Ishikawa (cell line): ENCODE measurements around the gene LTB4R2.

ENCODE experiments used
- CEBPB ChIP-seq: IDR thresholded peaks from 2 replicates; pipeline ENCODE4 v1.6.1; 2012
- EGR1 ChIP-seq: IDR thresholded peaks from 2 replicates; pipeline ENCODE4 v1.6.1; 2012
- EP300 ChIP-seq: IDR thresholded peaks from 2 replicates; pipeline ENCODE4 v1.6.1; 2012; ENCODE audit warnings: borderline replicate concordance
- NFIC ChIP-seq: IDR thresholded peaks from 2 replicates; pipeline ENCODE4 v1.6.1; 2012
- RAD21 ChIP-seq: IDR thresholded peaks from 2 replicates; pipeline ENCODE4 v1.6.1; 2012; ENCODE audit warnings: low read depth
- TAF1 ChIP-seq: IDR thresholded peaks from 2 replicates; pipeline ENCODE4 v1.6.1; 2012; ENCODE audit warnings: low read depth, mild to moderate bottlenecking
- YY1 ChIP-seq: IDR thresholded peaks from 2 replicates; pipeline ENCODE4 v1.6.1; 2012; ENCODE audit warnings: low read depth
- TF ChIP-seq, protein P1 (sequence below): IDR thresholded peaks from 2 replicates; pipeline ENCODE4 v1.6.1; 2012
- TF ChIP-seq, protein P2 (sequence below): IDR thresholded peaks from 2 replicates; pipeline ENCODE4 v1.6.1; 2012

DNA sequence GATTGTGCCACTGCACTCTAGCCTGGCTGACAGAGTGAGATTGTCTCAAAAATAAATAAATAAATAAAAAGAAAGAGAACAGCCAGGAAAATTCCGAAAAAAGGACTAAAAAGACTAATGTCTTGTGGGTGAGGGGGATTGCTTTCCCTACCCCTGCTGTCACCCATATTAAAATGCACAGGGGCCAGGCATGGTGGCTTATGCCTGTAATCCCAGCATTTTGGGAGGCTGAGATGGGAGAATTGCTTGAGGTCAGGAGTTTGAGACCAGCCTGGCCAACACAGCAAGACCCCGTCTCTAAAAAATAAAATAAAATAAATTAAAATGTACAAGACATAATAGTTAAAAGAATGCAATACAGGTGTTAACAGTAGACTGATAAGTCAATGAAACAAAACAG, 16.4 kb upstream of the LTB4R2 start:
- TF ChIP-seq EP300 (no peak), EGR1 (no peak), RAD21 (no peak), CEBPB (no peak), YY1 (no peak), NFIC (no peak), TAF1 (no peak)
- TF ChIP-seq, protein P1, sequence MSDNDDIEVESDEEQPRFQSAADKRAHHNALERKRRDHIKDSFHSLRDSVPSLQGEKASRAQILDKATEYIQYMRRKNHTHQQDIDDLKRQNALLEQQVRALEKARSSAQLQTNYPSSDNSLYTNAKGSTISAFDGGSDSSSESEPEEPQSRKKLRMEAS: no peak
- TF ChIP-seq, protein P2, sequence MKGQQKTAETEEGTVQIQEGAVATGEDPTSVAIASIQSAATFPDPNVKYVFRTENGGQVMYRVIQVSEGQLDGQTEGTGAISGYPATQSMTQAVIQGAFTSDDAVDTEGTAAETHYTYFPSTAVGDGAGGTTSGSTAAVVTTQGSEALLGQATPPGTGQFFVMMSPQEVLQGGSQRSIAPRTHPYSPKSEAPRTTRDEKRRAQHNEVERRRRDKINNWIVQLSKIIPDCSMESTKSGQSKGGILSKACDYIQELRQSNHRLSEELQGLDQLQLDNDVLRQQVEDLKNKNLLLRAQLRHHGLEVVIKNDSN: no peak
